Stimulated activated CD4-positive, alpha-beta T cell treated with anti-CD3 and anti-CD28 coated beads, TNF-alpha, amount 100 ng/mL, for 4 hours (primary cell): ENCODE measurements around the gene GRM1.

Experiments
- DNase-seq, 3 experiments: peaks; one replicate each; pipeline ENCODE4 v3.0.0-alpha.2; 2020; ENCODE audit warnings: low read depth in 3 of 3

GRM1 gene

GRCh38 chr6:146470091-146470770 is 441.4 kb downstream of the GRM1 start:
- no peak for DNase-seq

GRCh38 chr6:146472918-146473317 is 444.1 kb downstream of the GRM1 start:
- no peak for DNase-seq

- no peak for DNase-seq
Observed at GRCh38 chr6:146481527-146481926, 452.7 kb downstream of the GRM1 start.

GRCh38 chr6:146484411-146484810 is 455.5 kb downstream of the GRM1 start:
- no peak for DNase-seq
